K562 (cell line): ENCODE results near the gene PNPO. TPM values are rescaled to one million over a fixed set of nuclear protein-coding genes. Genes with fewer than 3 reads are reported as not detected.

ENCODE experiments used
- ATAC-seq: fragments of 200-7000 bp; cut with Tn5 transposase; 3 replicates; pipeline ENCODE4 v1.9.1; 2020; ENCODE audit warnings: moderate library complexity
- BruUV-seq: library from RNA; stranded (reverse); fragments of 400-500 nt; replicated peaks from 2 replicates; lab custom pipeline; 2021; lab: Mats Ljungman, UMichigan
- CTCF ChIA-PET: fragments of 300-600 bp; formaldehyde crosslinking; extraction: SDS; loops from one replicate; lab custom pipeline; 2021; ENCODE audit warnings: low intra/inter-chr PET ratio; lab: Yijun Ruan, JAX
- POLR2A ChIA-PET: fragments of 300-600, 350-650 bp; sonication (Branson Sonifier 250); formaldehyde crosslinking; extraction: SDS; loops from one replicate; lab custom pipeline; 2021; ENCODE audit warnings: antibody characterized with exemption, inconsistent platforms; lab: Yijun Ruan, JAX
- DNase-seq, 4 experiments: peaks; one replicate each; pipeline versions ENCODE4 v3.0.0 to v3.0.0-alpha.2; 2011 to 2018; ENCODE audit warnings: low spot score in 3 of 4, mixed read lengths in 3 of 4; ENCODE audit errors: extremely low read depth in 1 of 4
- FAIRE-seq: peaks from 2 replicates; lab custom pipeline; 2011; peaks lifted over from hg19 to GRCh38; lab: Jason Lieb, UNC
- H2AFZ ChIP-seq: 2 replicates; pipeline ENCODE4 v1.6.0; 2011; ENCODE audit warnings: low read depth, low read length, control low read depth, inconsistent platforms
- H3K27ac ChIP-seq: fragments of 200-600 bp; 3 replicates; pipeline ENCODE4 v1.8.0; 2011; ENCODE audit warnings: low read depth, mild to moderate bottlenecking, control low read depth, inconsistent platforms, low read length, moderate library complexity, mixed read lengths; ENCODE audit errors: extremely low read depth
- H3K27me3 ChIP-seq, 2 experiments: fragments of 300-600 bp in 1 of 2; 2 replicates in 1 of 2; 3 replicates in 1 of 2; pipeline versions ENCODE4 v1.6.0 to v1.8.0; 2011; ENCODE audit warnings: inconsistent platforms in 2 of 2, low read length in 2 of 2, mild to moderate bottlenecking in 1 of 2, mixed read lengths in 1 of 2, moderate library complexity in 1 of 2; ENCODE audit not compliant: control insufficient read depth in 2 of 2, insufficient read depth in 2 of 2
- H3K36me3 ChIP-seq: fragments of 300-600 bp; 3 replicates; pipeline ENCODE4 v1.8.0; 2011; ENCODE audit warnings: mild to moderate bottlenecking, low read length, inconsistent platforms; ENCODE audit not compliant: control insufficient read depth, insufficient read depth
- H3K4me1 ChIP-seq, 2 experiments: fragments of 200-600 bp in 1 of 2; replicated peaks in 1 of 2; 2 replicates in 1 of 2; 3 replicates in 1 of 2; pipeline versions ENCODE4 v1.5.1 to v1.8.0; 2011; ENCODE audit warnings: inconsistent platforms in 2 of 2, low read length in 2 of 2, mild to moderate bottlenecking in 1 of 2, mixed read lengths in 1 of 2, moderate library complexity in 1 of 2; ENCODE audit not compliant: control insufficient read depth in 2 of 2, insufficient read depth in 2 of 2
- H3K4me2 ChIP-seq: 2 replicates; pipeline ENCODE4 v1.6.1; 2011; ENCODE audit warnings: low read length, control low read depth, inconsistent platforms, mixed read lengths; ENCODE audit not compliant: insufficient read depth
- H3K4me3 ChIP-seq: fragments of 200-600 bp; sonication (generic), shearing (Covaris generic); 2 replicates; pipeline ENCODE4 v1.5.1; 2016; ENCODE audit warnings: control low read depth, inconsistent platforms
- H3K79me2 ChIP-seq: fragments of 200-600 bp; 3 replicates; pipeline ENCODE4 v1.8.0; 2011; ENCODE audit warnings: low read length, inconsistent platforms; ENCODE audit not compliant: control insufficient read depth, insufficient read depth
- H3K9ac ChIP-seq, 2 experiments: 2 replicates each; pipeline versions ENCODE4 v1.6.0 to v1.6.1; 2011; ENCODE audit warnings: low read depth in 2 of 2, low read length in 2 of 2, control low read depth in 1 of 2, inconsistent platforms in 1 of 2, mild to moderate bottlenecking in 1 of 2, mixed read lengths in 1 of 2; ENCODE audit not compliant: insufficient read depth in 1 of 2
- H3K9me1 ChIP-seq: one replicate; pipeline ENCODE4 v1.6.0; 2011; ENCODE audit warnings: inconsistent platforms, mild to moderate bottlenecking, low read length, moderate library complexity; ENCODE audit not compliant: control insufficient read depth, insufficient read depth
- H3K9me3 ChIP-seq: replicated peaks from 2 replicates; pipeline ENCODE4 v1.5.1; 2011; ENCODE audit warnings: low read depth, low read length, inconsistent platforms; ENCODE audit not compliant: control insufficient read depth, insufficient read depth
- H4K20me1 ChIP-seq: replicated peaks from 2 replicates; pipeline ENCODE4 v1.6.1; 2011; ENCODE audit warnings: low read length, inconsistent platforms, mixed read lengths; ENCODE audit not compliant: control insufficient read depth, insufficient read depth
- CCNT2 ChIP-seq: IDR thresholded peaks from 2 replicates; pipeline ENCODE4 v1.6.1; 2011; ENCODE audit warnings: borderline replicate concordance, low read depth, mild to moderate bottlenecking, moderate library complexity, mixed read lengths, low read length; ENCODE audit not compliant: insufficient read length; ENCODE audit errors: extremely low read depth
- CEBPZ ChIP-seq: fragments of 150-350 bp; IDR thresholded peaks from 2 replicates; pipeline ENCODE4 v1.6.1; 2014; ENCODE audit warnings: low read depth, mild to moderate bottlenecking, low read length, borderline replicate concordance
- FOXK2 ChIP-seq, 2 experiments: fragments of 450-650 bp; IDR thresholded peaks in 1 of 2; conservative IDR thresholded peaks in 1 of 2; 2 replicates each; pipeline ENCODE4 v1.6.1; 2016; ENCODE audit warnings: low read depth in 2 of 2, mild to moderate bottlenecking in 1 of 2
- GATA2 ChIP-seq: sonication (generic); formaldehyde crosslinking; IDR thresholded peaks from 2 replicates; pipeline ENCODE4 v1.4.0; 2020; ENCODE audit warnings: mild to moderate bottlenecking, missing genetic modification reagents
- HCFC1 ChIP-seq: IDR thresholded peaks from 2 replicates; pipeline ENCODE4 v1.6.1; 2012; ENCODE audit warnings: low read depth, low read length, improper control_type of control experiment
- HEY1 ChIP-seq: fragments of 250-450 bp; sonication (Bioruptor Pico); IDR thresholded peaks from 2 replicates; pipeline ENCODE4 v1.5.0; 2020; ENCODE audit warnings: mild to moderate bottlenecking, moderate library complexity, borderline replicate concordance
- JUNB ChIP-seq: fragments of 450-650 bp; formaldehyde crosslinking; conservative IDR thresholded peaks from 2 replicates; pipeline ENCODE4 v1.4.0; 2020; ENCODE audit warnings: mild to moderate bottlenecking
- KAT7 ChIP-seq: sonication (generic); formaldehyde crosslinking; IDR thresholded peaks from 2 replicates; pipeline ENCODE4 v1.8.0; 2022; ENCODE audit warnings: missing genetic modification reagents, mild to moderate bottlenecking, borderline replicate concordance
- NFIC ChIP-seq: fragments of 450-650 bp; IDR thresholded peaks from 2 replicates; pipeline ENCODE4 v1.6.1; 2017; ENCODE audit warnings: mild to moderate bottlenecking, inconsistent platforms
- PML ChIP-seq: IDR thresholded peaks from 2 replicates; pipeline ENCODE4 v1.6.1; 2012; ENCODE audit warnings: low read length, inconsistent platforms
- SMARCB1 ChIP-seq: IDR thresholded peaks from 2 replicates; pipeline ENCODE4 v1.6.1; 2011; ENCODE audit warnings: improper control_type of control experiment, low read depth; ENCODE audit not compliant: insufficient read length
- TAL1 ChIP-seq: fragments of 450-650 bp; IDR thresholded peaks from 2 replicates; pipeline ENCODE4 v1.6.1; 2016; ENCODE audit warnings: mild to moderate bottlenecking
- TGIF2 ChIP-seq: sonication (generic); formaldehyde crosslinking; IDR thresholded peaks from 2 replicates; pipeline ENCODE4 v1.8.1; 2022; ENCODE audit warnings: mild to moderate bottlenecking, missing genetic modification reagents, moderate library complexity
- WHSC1 ChIP-seq: IDR thresholded peaks from one replicate; pipeline ENCODE4 v1.6.1; 2012; ENCODE audit warnings: low read length, control low read depth, inconsistent platforms
- ZNF124 ChIP-seq: sonication (generic); formaldehyde crosslinking; IDR thresholded peaks from 2 replicates; pipeline ENCODE4 v1.8.1; 2022; ENCODE audit warnings: missing genetic modification reagents
- ZNF766 ChIP-seq: fragments of 200-800 bp; sonication (Bioruptor generic); conservative IDR thresholded peaks from 2 replicates; pipeline ENCODE4 v1.6.1; 2016; ENCODE audit warnings: missing genetic modification characterization, missing compliant biosample characterization
- whole genome bisulfite sequencing: fragments of 100-300 bp; shearing (Covaris generic); methylation state at CpG from one replicate; pipeline ENCODE4 v1.1.6; 2016; ENCODE audit warnings: low coverage, mixed read lengths; ENCODE audit not compliant: insufficient coverage; ENCODE audit errors: missing lambda C conversion rate; 5-methylcytosine and 5-hydroxymethylcytosine counted together
- in situ Hi-C: fragments of 300-500 bp; cut with MboI; formaldehyde crosslinking; loops from 4 replicates; pipeline ENCODE4 v1.15.0; 2018; ENCODE audit warnings: inconsistent platforms, mixed read lengths
- intact Hi-C: fragments of 100-400 bp; cut with micrococcal nuclease; formaldehyde crosslinking; loops from 2 replicates; pipeline ENCODE4 v1.14.2; 2022
- polyA plus RNA-seq, 8 experiments: library from polyadenylated mRNA; depleted of rRNA in 4 of 8; stranded (reverse) in 5 of 8; unstranded in 3 of 8; fragments of >200 nt; fragmentation: Nextera tagmentation in 2 of 8; fragmentation: Illumina TruSeq in 1 of 8; extraction: Ambion mirVana in 2 of 8; extraction: Trizol in 1 of 8; gene quantifications; 2 replicates each; pipeline versions ENCODE4 v1.2.1 to v1.2.3, GENCODE V29; 2011 to 2014; ENCODE audit warnings: inconsistent platforms in 1 of 8, missing spikeins in 1 of 8
- total RNA-seq, 7 experiments: library from RNA; depleted of rRNA in 6 of 7; stranded (reverse); fragments of >200 nt in 6 of 7; fragmentation: Illumina TruSeq in 2 of 7; extraction: Trizol in 2 of 7; gene quantifications; 2 replicates each; pipeline versions ENCODE4 v1.2.1 to v1.2.3, GENCODE V29; 2011 to 2021; ENCODE audit warnings: low replicate concordance in 1 of 7
- TF ChIP-seq, protein P1 (sequence below): fragments of 250-450 bp; sonication (Bioruptor Pico); IDR thresholded peaks from 2 replicates; pipeline ENCODE4 v1.6.1; 2021; ENCODE audit warnings: mild to moderate bottlenecking
- TF ChIP-seq, protein P2 (sequence below): sonication (generic); formaldehyde crosslinking; IDR thresholded peaks from 2 replicates; pipeline ENCODE4 v1.8.0; 2022; ENCODE audit warnings: mild to moderate bottlenecking, missing genetic modification reagents

The PNPO gene
- total and polyA plus RNA-seq, 9 of the 15 experiments (the other 6 are each of a cell fraction or from before 2014, with no cell fraction given) = 16.6 to 39.0 (median 27.4) TPM

- peak; percentile 96 for FAIRE-seq
- no peak for TF ChIP-seq HEY1 (CRISPR knock-in tag)
- TF ChIP-seq, protein P1, sequence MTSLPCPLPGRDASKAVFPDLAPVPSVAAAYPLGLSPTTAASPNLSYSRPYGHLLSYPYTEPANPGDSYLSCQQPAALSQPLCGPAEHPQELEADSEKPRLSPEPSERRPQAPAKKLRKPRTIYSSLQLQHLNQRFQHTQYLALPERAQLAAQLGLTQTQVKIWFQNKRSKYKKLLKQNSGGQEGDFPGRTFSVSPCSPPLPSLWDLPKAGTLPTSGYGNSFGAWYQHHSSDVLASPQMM = no peak
- TF ChIP-seq NFIC = peak; percentile 91
- peak; percentile 61 for TF ChIP-seq TAL1
- no peak for TF ChIP-seq PML
- TF ChIP-seq JUNB = no peak
- TF ChIP-seq TGIF2 (CRISPR knock-in tag) = no peak
- no peak for TF ChIP-seq SMARCB1
- TF ChIP-seq GATA2 (CRISPR knock-in tag) = no peak
- TF ChIP-seq CEBPZ = no peak
- 0 out of 2 replicates have a peak, but pooled peaks have one; percentile 29 for TF ChIP-seq ZNF766 (CRISPR knock-in tag)
- no peak for TF ChIP-seq FOXK2 (conservative IDR thresholded peaks at IDR 0.05 in 1 of 2, IDR thresholded peaks at IDR 0.05 in 1 of 2; ENCODE audit: low read depth in 2 of 2)
- TF ChIP-seq CCNT2 = no peak
- TF ChIP-seq KAT7 (CRISPR knock-in tag) = no peak
- TF ChIP-seq ZNF124 (CRISPR knock-in tag) = no peak
- no peak for TF ChIP-seq HCFC1
- TF ChIP-seq, protein P2, sequence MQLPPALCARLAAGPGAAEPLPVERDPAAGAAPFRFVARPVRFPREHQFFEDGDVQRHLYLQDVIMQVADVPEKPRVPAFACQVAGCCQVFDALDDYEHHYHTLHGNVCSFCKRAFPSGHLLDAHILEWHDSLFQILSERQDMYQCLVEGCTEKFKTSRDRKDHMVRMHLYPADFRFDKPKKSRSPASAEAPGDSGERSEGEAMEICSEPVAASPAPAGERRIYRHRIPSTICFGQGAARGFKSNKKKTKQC = no peak
- TF ChIP-seq WHSC1 = no peak
Measured at GRCh38 chr17:47935961-47936360, 5.4 kb upstream of the PNPO start.

More at GRCh38 chr17:47935961-47936360, 5.4 kb upstream of the PNPO start:
- Histone ChIP-seq H3K9ac (peak overlapping the region; percentile 39 to 69; a peak in 3 of 4 replicates), H3K9me1 (no peaks in the 10 kb centered on the region), H3K36me3 (peaks cover 3% of the 10 kb centered on the region; the same call in 1 of the 3 replicates), H4K20me1 (no peaks in the 10 kb centered on the region), H3K27ac (peak overlapping the region; percentile 79), H3K9me3 (no peaks in the 10 kb centered on the region), H3K4me3 (no peak overlapping the region; the same call in 1 of the 2 replicates), H3K4me1 (peaks cover 52 to 64% of the 10 kb centered on the region in 2 experiments), H2AFZ (peak overlapping the region; percentile 70), H3K27me3 (no peaks in the 10 kb centered on the region), H3K4me2 (peak overlapping the region; percentile 74), H3K79me2 (peaks cover 16% of the 10 kb centered on the region)
- WGBS = 3% methylated on average over 5 of the region's 5 CpGs
- POLR2A ChIA-PET = interaction anchor here (0.6 to 1.5 kb wide), 5 partner anchors 9 to 112 kb away, joined by 3 to 4 read pairs (median 3); partner anchors contain the start of gene NFE2L1
- CTCF ChIA-PET = no interaction called here
- DNase-seq (peak; percentile 72 to 93 (median 81)), ATAC-seq (peak; percentile 78)
- intact Hi-C loops = no loop called here
- in situ Hi-C loops = no loop called here
- no TSS peak for BruUV-seq
